Body of pancreas (tissue), 4 donors: ENCODE data around the gene RPL23.

Experiments
- CTCF ChIP-seq, 7 experiments: fragments of 450-650 bp in 4 of 7; fragments of 200-600 bp in 3 of 7; sonication (generic) in 3 of 7; IDR thresholded peaks; one replicate each; pipeline ENCODE4 v1.5.1; 2016 to 2019; ENCODE audit warnings: antibody characterized with exemption in 7 of 7
- POLR2A ChIP-seq, 3 donors: fragments of 450-650 bp; IDR thresholded peaks; one replicate each; pipeline ENCODE4 v1.6.1; 2016; ENCODE audit warnings: antibody characterized with exemption in 3 of 3, mild to moderate bottlenecking in 2 of 3

GRCh38 chr17:38896346-38896954 lies 42.9 kb upstream of the RPL23 start:
- no peak for TF ChIP-seq CTCF (IDR thresholded peaks at IDR 0.05)
- TF ChIP-seq POLR2A (IDR thresholded peaks at IDR 0.05), result no peak
